ENCODE data around the gene IER3. TPM values are rescaled to one million over a fixed set of nuclear protein-coding genes. Genes with fewer than 3 reads are reported as not detected.

The IER3 gene
- total and polyA plus RNA-seq, 2 of the 13 experiments (the other 11 are each of a cell fraction or from before 2014, with no cell fraction given), result 51.1 to 131 TPM

DNA sequence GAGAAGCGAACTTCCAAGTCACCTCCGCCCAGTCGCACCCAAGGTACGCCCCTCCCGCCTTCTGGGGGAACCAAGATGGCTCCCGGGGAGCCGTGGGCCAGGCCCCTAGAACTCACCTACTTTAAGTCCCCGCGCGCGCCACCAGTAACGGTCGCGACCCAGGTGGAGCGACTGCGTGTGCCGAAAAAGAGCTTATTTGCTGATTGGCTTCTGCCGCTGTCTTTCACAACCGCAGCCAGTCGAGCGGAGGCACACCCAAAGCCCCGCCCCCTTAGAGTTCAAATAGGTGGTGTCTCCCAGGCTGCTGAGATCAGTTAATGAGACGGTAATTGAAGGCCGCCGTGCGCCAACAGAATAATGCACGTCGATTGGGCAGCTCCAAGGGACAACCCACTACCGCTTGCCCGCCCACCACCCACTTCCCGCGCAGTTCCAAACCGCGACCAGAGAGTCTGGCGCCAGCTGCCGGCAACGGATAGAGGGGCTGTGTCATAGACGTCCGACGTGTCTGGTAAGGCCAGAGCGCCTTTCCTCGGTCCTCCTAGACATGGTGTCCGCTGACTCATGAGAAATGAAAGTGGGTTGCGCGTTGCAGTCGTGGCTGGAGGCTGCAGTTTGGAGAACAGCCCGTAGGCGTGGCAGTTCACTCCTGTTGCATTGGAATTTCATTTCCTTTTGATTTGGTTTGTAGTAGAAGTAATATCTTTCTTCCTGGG lies 27.1 kb downstream of the IER3 start, which contains the start of gene MDC1 (continued):
- TF ChIP-seq ZNF615 (CRISPR knock-in tag; IDR thresholded peaks at IDR 0.05; ENCODE audit: borderline replicate concordance) (0 out of 2 replicates have a peak, but pooled peaks have one; percentile 35), TSC22D2 (CRISPR knock-in tag; IDR thresholded peaks at IDR 0.05; ENCODE audit: borderline replicate concordance) (peak; percentile 92), KDM1A (CRISPR knock-in tag; IDR thresholded peaks at IDR 0.05) (no peak), HOXD1 (CRISPR knock-in tag; IDR thresholded peaks at IDR 0.05) (no peak), HOXA7 (CRISPR knock-in tag; IDR thresholded peaks at IDR 0.05) (no peak), SRSF1 (optimal IDR thresholded peaks at IDR 0.05; ENCODE audit: low read depth, low read length) (no peak), PITX1 (CRISPR knock-in tag; IDR thresholded peaks at IDR 0.05) (peak; percentile 65), REL (CRISPR knock-in tag; conservative IDR thresholded peaks at IDR 0.05) (peak; percentile 92; the same call in 1 of the 2 replicates), RBAK (CRISPR knock-in tag; IDR thresholded peaks at IDR 0.05) (no peak), PAF1 (CRISPR knock-in tag; IDR thresholded peaks at IDR 0.05) (no peak), FOXK2 (IDR thresholded peaks at IDR 0.05) (0 out of 2 replicates have a peak, but pooled peaks have one; percentile 42), SIX1 (CRISPR knock-in tag; IDR thresholded peaks at IDR 0.05; ENCODE audit: borderline replicate concordance) (no peak; the same call in 1 of the 2 replicates), IRF2 (CRISPR knock-in tag; IDR thresholded peaks at IDR 0.05) (peak; percentile 99), KLF15 (CRISPR knock-in tag; IDR thresholded peaks at IDR 0.05; ENCODE audit: borderline replicate concordance) (no peak; the same call in 1 of the 2 replicates), BCLAF1 (IDR thresholded peaks at IDR 0.05) (no peak), ARNT (IDR thresholded peaks at IDR 0.05) (no peak), ZNF607 (CRISPR knock-in tag; IDR thresholded peaks at IDR 0.05; ENCODE audit: borderline replicate concordance) (peak; percentile 78; the same call in 1 of the 2 replicates), SKIL (CRISPR knock-in tag; IDR thresholded peaks at IDR 0.05; ENCODE audit: borderline replicate concordance) (peak; percentile 89), RNF2 (conservative IDR thresholded peaks at IDR 0.05; ENCODE audit: low read depth) (0 out of 2 replicates have a peak, but pooled peaks have one; percentile 19), ZBTB1 (CRISPR knock-in tag; IDR thresholded peaks at IDR 0.05; ENCODE audit: borderline replicate concordance) (no peak), HNF4G (IDR thresholded peaks at IDR 0.05; ENCODE audit: borderline replicate concordance, low read depth, low read length) (no peak), HNF4G (CRISPR knock-in tag; IDR thresholded peaks at IDR 0.05; ENCODE audit: borderline replicate concordance, low read depth) (peak; percentile 69), ZNF777 (CRISPR knock-in tag; IDR thresholded peaks at IDR 0.05) (peak; percentile 93)
- TF ChIP-seq, protein P1, sequence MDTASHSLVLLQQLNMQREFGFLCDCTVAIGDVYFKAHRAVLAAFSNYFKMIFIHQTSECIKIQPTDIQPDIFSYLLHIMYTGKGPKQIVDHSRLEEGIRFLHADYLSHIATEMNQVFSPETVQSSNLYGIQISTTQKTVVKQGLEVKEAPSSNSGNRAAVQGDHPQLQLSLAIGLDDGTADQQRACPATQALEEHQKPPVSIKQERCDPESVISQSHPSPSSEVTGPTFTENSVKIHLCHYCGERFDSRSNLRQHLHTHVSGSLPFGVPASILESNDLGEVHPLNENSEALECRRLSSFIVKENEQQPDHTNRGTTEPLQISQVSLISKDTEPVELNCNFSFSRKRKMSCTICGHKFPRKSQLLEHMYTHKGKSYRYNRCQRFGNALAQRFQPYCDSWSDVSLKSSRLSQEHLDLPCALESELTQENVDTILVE (CRISPR knock-in tag; IDR thresholded peaks at IDR 0.05), result peak; percentile 98
